DOHH2 (cell line): ENCODE results near the gene NPR2.

ENCODE experiments used
- H3F3A ChIP-seq: fragments of 200-600 bp; sonication (generic), shearing (Covaris generic); 2 replicates; pipeline ENCODE4 v1.6.0; 2016; ENCODE audit warnings: antibody characterized with exemption, mild to moderate bottlenecking; ENCODE audit not compliant: control insufficient read depth, insufficient read depth
- H3K27ac ChIP-seq: fragments of 200-600 bp; sonication (generic); 2 replicates; pipeline ENCODE4 v1.5.1; 2014; ENCODE audit warnings: low read depth, mild to moderate bottlenecking, low read length, moderate library complexity
- H3K27me3 ChIP-seq: fragments of 200-600 bp; sonication (generic); 2 replicates; pipeline ENCODE4 v1.6.1; 2014; ENCODE audit warnings: mild to moderate bottlenecking, low read length, mixed read lengths; ENCODE audit not compliant: control insufficient read depth
- H3K36me3 ChIP-seq: fragments of 200-600 bp; sonication (generic); 2 replicates; pipeline ENCODE4 v1.6.1; 2014; ENCODE audit warnings: mild to moderate bottlenecking, low read length, moderate library complexity, mixed read lengths; ENCODE audit not compliant: control insufficient read depth
- H3K4me1 ChIP-seq: fragments of 200-600 bp; sonication (generic); 2 replicates; pipeline ENCODE4 v1.6.1; 2014; ENCODE audit warnings: mild to moderate bottlenecking, low read length, mixed read lengths; ENCODE audit not compliant: control insufficient read depth
- H3K4me2 ChIP-seq: fragments of 200-600 bp; sonication (generic); 2 replicates; pipeline ENCODE4 v1.6.0; 2014; ENCODE audit warnings: mild to moderate bottlenecking, low read length, moderate library complexity
- H3K4me3 ChIP-seq: fragments of 200-600 bp; sonication (generic); 2 replicates; pipeline ENCODE4 v1.5.1; 2014; ENCODE audit warnings: mild to moderate bottlenecking, low read length, mixed read lengths
- H3K79me2 ChIP-seq: fragments of 200-600 bp; sonication (generic); 2 replicates; pipeline ENCODE4 v1.6.1; 2014; ENCODE audit warnings: mild to moderate bottlenecking, low read length, mixed read lengths; ENCODE audit not compliant: control insufficient read depth
- H3K9me2 ChIP-seq: fragments of 200-600 bp; sonication (generic); replicated peaks from 2 replicates; pipeline ENCODE4 v1.6.1; 2014; ENCODE audit warnings: mild to moderate bottlenecking, low read length, mixed read lengths; ENCODE audit not compliant: control insufficient read depth
- H3K9me3 ChIP-seq: fragments of 200-600 bp; sonication (generic); 2 replicates; pipeline ENCODE4 v1.6.1; 2014; ENCODE audit warnings: antibody characterized with exemption, low read length, mixed read lengths; ENCODE audit not compliant: control insufficient read depth, insufficient read depth
- H4K20me1 ChIP-seq: fragments of 200-600 bp; sonication (generic); 2 replicates; pipeline ENCODE4 v1.6.0; 2014; ENCODE audit warnings: low read depth, mild to moderate bottlenecking, antibody characterized with exemption, low read length, moderate library complexity; ENCODE audit not compliant: control insufficient read depth, insufficient read depth
- EZH2phosphoT487 ChIP-seq: fragments of 200-600 bp; sonication (generic); IDR thresholded peaks from 2 replicates; pipeline ENCODE4 v1.6.1; 2017; ENCODE audit warnings: borderline replicate concordance, mild to moderate bottlenecking, antibody characterized with exemption, low read length, moderate library complexity, mixed read lengths
- TF ChIP-seq, protein P1 (sequence below): fragments of 200-600 bp; sonication (generic); IDR thresholded peaks from one replicate; pipeline ENCODE4 v1.5.1; 2014; ENCODE audit warnings: antibody characterized with exemption, mild to moderate bottlenecking, low read depth, low read length; ENCODE audit not compliant: poor library complexity, severe bottlenecking

Gene NPR2

DNA sequence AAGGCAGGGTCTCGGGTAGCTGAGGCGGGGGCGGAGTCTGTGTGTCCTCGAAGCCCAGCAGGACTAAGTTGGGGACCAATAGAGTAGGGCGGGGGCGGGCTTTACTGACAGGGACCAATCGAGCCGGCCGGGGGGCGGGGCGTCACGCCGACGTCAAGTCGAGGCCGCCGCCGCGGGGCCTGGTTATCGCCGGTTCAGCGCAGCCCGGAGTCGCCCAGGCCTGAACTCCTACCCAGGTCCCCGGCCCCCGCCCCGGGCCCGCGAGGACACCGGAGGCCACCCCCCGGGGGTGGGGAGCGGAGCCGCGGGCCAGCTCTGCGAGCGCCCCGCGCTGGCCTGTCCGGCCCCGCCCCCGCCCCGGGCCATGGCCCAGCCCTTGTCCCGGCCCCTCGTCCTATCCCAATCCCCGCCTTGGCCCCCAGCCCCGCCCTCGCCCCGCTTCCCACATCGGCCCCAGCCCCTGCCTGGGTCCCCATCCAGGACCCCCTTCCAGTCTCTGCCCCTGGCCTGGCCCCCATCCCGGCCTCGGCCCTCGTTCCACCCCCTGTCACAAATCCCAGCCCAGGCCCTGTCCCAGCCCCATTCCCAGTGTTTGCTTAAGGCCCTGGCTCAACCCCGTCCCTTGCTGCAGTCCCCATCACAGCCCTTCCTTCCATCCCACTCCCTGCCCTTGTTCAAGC lies 37.8 kb downstream of the NPR2 start, which contains the start of gene TMEM8B:
Gene TMEM8B, plus strand, starts transcription at position 145 of the 680 bp plus-strand sequence. Its CDS starts 220 bp downstream, at position 365.
- no peaks in the 10 kb centered on the region for H3K36me3 ChIP-seq
- H3K79me2 ChIP-seq: no peaks in the 10 kb centered on the region
- H3K27ac ChIP-seq: no peak within 1 kb of the TSS
- H3K9me2 ChIP-seq: no peaks in the 10 kb centered on the region
- no peaks in the 10 kb centered on the region for H3K9me3 ChIP-seq
- peak within 1 kb of the TSS; percentile 74 for H3K4me3 ChIP-seq
- H4K20me1 ChIP-seq: no peaks in the 10 kb centered on the region
- H3K4me2 ChIP-seq: peak within 1 kb of the TSS; percentile 79
- no peak for TF ChIP-seq EZH2phosphoT487
- TF ChIP-seq, protein P1, sequence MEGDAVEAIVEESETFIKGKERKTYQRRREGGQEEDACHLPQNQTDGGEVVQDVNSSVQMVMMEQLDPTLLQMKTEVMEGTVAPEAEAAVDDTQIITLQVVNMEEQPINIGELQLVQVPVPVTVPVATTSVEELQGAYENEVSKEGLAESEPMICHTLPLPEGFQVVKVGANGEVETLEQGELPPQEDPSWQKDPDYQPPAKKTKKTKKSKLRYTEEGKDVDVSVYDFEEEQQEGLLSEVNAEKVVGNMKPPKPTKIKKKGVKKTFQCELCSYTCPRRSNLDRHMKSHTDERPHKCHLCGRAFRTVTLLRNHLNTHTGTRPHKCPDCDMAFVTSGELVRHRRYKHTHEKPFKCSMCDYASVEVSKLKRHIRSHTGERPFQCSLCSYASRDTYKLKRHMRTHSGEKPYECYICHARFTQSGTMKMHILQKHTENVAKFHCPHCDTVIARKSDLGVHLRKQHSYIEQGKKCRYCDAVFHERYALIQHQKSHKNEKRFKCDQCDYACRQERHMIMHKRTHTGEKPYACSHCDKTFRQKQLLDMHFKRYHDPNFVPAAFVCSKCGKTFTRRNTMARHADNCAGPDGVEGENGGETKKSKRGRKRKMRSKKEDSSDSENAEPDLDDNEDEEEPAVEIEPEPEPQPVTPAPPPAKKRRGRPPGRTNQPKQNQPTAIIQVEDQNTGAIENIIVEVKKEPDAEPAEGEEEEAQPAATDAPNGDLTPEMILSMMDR: no peak
- peaks cover 9% of the 10 kb centered on the region; the same call in 1 of the 2 replicates for H3K27me3 ChIP-seq
- peaks cover 31% of the 10 kb centered on the region for H3K4me1 ChIP-seq
- 0 out of 2 replicates have a peak, but pooled peaks cover 2% of the 10 kb centered on the region for H3F3A ChIP-seq

DNA sequence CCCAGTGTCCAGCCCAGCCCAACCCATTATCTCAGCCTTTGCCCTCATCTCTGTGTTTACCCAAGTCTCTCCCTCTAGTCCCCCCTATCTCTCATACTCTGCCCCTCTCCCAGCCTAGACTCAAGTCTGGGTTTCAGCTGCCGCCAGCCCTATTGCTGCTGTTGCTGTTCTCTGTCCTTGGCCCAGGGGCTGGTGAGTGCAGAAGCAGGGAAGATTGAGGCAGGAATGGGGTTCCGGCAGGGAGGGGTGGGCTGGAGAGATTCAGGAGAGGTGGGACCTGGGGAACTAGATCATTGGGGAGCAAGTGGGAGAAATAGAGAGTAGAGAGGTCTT lies 38.3 kb downstream of the NPR2 start:
- no peaks in the 10 kb centered on the region for H3K79me2 ChIP-seq
- no peaks in the 10 kb centered on the region for H4K20me1 ChIP-seq
- H3K27me3 ChIP-seq: peaks cover 9% of the 10 kb centered on the region; the same call in 1 of the 2 replicates
- H3K9me3 ChIP-seq: no peaks in the 10 kb centered on the region
- H3F3A ChIP-seq: 0 out of 2 replicates have a peak, but pooled peaks cover 2% of the 10 kb centered on the region
- H3K4me2 ChIP-seq: peak overlapping the region; percentile 79
- H3K9me2 ChIP-seq: no peaks in the 10 kb centered on the region
- H3K4me1 ChIP-seq: peaks cover 36% of the 10 kb centered on the region
- no peak overlapping the region for H3K27ac ChIP-seq
- TF ChIP-seq EZH2phosphoT487: no peak
- TF ChIP-seq, protein P1: no peak
- no peaks in the 10 kb centered on the region for H3K36me3 ChIP-seq
- peak overlapping the region; percentile 74 for H3K4me3 ChIP-seq

DNA sequence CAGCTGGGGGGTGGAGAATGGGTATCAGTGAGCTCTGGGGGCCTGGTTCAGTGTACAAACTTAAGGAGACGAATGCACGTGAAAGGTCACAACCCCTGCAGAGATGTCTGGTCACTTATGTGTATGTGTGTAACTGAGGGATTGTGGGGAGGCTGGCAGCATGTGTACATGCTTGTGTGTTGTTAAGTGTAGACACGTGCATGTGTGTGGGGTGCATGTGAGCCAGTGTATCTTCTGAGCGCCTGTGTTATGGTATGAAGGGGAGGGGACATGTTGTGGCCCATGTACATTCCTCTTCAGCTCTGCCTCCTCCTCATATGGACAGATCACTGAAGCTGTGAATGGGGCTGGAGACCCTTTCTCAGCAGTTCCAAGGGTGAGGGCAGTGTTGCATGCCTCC lies 39.6 kb downstream of the NPR2 start:
- Histone ChIP-seq H3K4me3 (no peak overlapping the region), H3F3A (0 out of 2 replicates have a peak, but pooled peaks cover 2% of the 10 kb centered on the region), H3K27me3 (peaks cover 9% of the 10 kb centered on the region; the same call in 1 of the 2 replicates), H4K20me1 (no peaks in the 10 kb centered on the region), H3K4me2 (no peak overlapping the region), H3K27ac (no peak overlapping the region), H3K9me3 (no peaks in the 10 kb centered on the region), H3K9me2 (no peaks in the 10 kb centered on the region), H3K79me2 (no peaks in the 10 kb centered on the region), H3K4me1 (peaks cover 42% of the 10 kb centered on the region), H3K36me3 (no peaks in the 10 kb centered on the region)
- no peak for TF ChIP-seq EZH2phosphoT487
- TF ChIP-seq, protein P1: no peak
